Naive B cell (primary cell): Measurements from ENCODE around the gene CD79A. TPM values are rescaled to one million over a fixed set of nuclear protein-coding genes. Genes with fewer than 3 reads are reported as not detected.

Source experiments
- ATAC-seq, 2 donors: fragments of 150-1000 bp; cut with Tn5 transposase; 2 replicates each; pipeline ENCODE4 v1.10.0; 2021; ENCODE audit warnings: low read depth in 2 of 2, mild to moderate bottlenecking in 2 of 2, moderate library complexity in 2 of 2
- DNase-seq: peaks from one replicate; pipeline ENCODE4 v3.0.0; 2022
- H3K27ac Mint-ChIP-seq, 6 donors: one replicate each; pipeline ENCODE4 v1.8.0; 2020 to 2022; ENCODE audit warnings: mild to moderate bottlenecking in 6 of 6, mixed read lengths in 6 of 6, moderate library complexity in 5 of 6, inconsistent platforms in 2 of 6
- H3K27me3 Mint-ChIP-seq, 3 donors: one replicate each; pipeline ENCODE4 v1.8.0; 2021 to 2022; ENCODE audit warnings: mixed read lengths in 3 of 3, mild to moderate bottlenecking in 1 of 3
- H3K36me3 Mint-ChIP-seq, 2 donors: one replicate each; pipeline ENCODE4 v1.8.0; 2020 to 2022; ENCODE audit warnings: mixed read lengths in 2 of 2, inconsistent platforms in 1 of 2, mild to moderate bottlenecking in 1 of 2
- H3K4me1 Mint-ChIP-seq, 3 donors: one replicate each; pipeline ENCODE4 v1.8.0; 2020 to 2022; ENCODE audit warnings: mixed read lengths in 3 of 3, inconsistent platforms in 1 of 3, mild to moderate bottlenecking in 1 of 3, moderate library complexity in 1 of 3
- H3K4me3 Mint-ChIP-seq, 8 donors: one replicate each; pipeline ENCODE4 v1.8.0; 2020 to 2022; ENCODE audit warnings: mild to moderate bottlenecking in 8 of 8, mixed read lengths in 8 of 8, moderate library complexity in 8 of 8, inconsistent platforms in 2 of 8
- H3K9me3 Mint-ChIP-seq, 7 donors: one replicate each; pipeline ENCODE4 v1.8.0; 2020 to 2022; ENCODE audit warnings: mixed read lengths in 7 of 7, mild to moderate bottlenecking in 5 of 7, inconsistent platforms in 2 of 7, moderate library complexity in 1 of 7
- polyA plus RNA-seq, 6 donors: library from polyadenylated mRNA; unstranded; fragments of 300-500 nt; fragmentation: Illumina TruSeq; gene quantifications; one replicate each; pipeline ENCODE4 v1.2.3, GENCODE V29; 2021; ENCODE audit warnings: low read depth in 6 of 6

Gene CD79A
- polyA plus RNA-seq, 6 donors from 2014 or later, result 3,426 to 4,601 (median 4,008) TPM

GRCh38 chr19:41915021-41915775 lies 38.1 kb downstream of the CD79A start:
- H3K27ac Mint-ChIP-seq, result no peak overlapping the region
- H3K9me3 Mint-ChIP-seq, result no peaks in the 10 kb centered on the region
- H3K4me1 Mint-ChIP-seq, result peaks cover 35 to 40% (median 37%) of the 10 kb centered on the region in 3 donors
- no peaks in the 10 kb centered on the region for H3K36me3 Mint-ChIP-seq
- peaks cover 0 to 11% (median 4%) of the 10 kb centered on the region in 3 donors for H3K27me3 Mint-ChIP-seq
- no peak for ATAC-seq
- H3K4me3 Mint-ChIP-seq, result no peak overlapping the region
- DNase-seq, result no peak

DNA sequence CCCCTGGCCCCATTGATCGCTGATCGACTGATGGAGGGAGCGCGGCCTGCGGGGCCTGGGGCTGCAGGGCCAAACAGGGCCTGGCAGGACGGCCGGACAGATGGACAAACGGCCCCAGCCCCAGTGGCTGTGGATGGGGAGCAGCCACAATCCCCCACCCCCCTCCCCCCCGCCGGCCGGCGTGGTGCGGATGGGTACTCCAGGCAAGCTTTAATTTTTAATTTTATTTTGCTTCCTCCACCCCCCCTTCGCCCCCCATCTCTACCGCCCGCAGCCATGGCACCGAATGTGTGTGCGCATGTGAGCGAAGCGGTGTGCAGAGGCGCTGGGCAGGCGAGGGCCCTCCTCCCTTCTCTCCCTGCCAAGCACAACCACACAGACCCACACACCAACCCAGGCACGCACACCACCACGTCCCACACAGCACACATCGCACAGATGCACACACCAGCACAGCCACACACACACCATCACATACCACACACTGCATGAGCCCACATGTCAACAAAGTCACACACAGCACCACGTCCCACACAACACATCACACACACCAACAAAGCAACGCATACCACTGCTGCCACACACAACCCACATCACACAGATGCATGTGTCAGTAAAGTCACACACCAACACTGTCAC lies 38.8 kb downstream of the CD79A start:
- no peak overlapping the region for H3K27ac Mint-ChIP-seq
- ATAC-seq (no peak), DNase-seq (no peak)
- H3K9me3 Mint-ChIP-seq, result no peaks in the 10 kb centered on the region
- no peak overlapping the region for H3K4me3 Mint-ChIP-seq
- peaks cover 30 to 35% (median 32%) of the 10 kb centered on the region in 3 donors for H3K4me1 Mint-ChIP-seq
- H3K27me3 Mint-ChIP-seq, result peaks cover 1 to 11% (median 4%) of the 10 kb centered on the region in 3 donors
- H3K36me3 Mint-ChIP-seq, result no peaks in the 10 kb centered on the region

GRCh38 chr19:41917676-41918075 lies 40.6 kb downstream of the CD79A start:
- H3K9me3 Mint-ChIP-seq, result no peaks in the 10 kb centered on the region
- no peak overlapping the region for H3K27ac Mint-ChIP-seq
- ATAC-seq (no peak), DNase-seq (no peak)
- no peaks in the 10 kb centered on the region for H3K36me3 Mint-ChIP-seq
- peaks cover 8 to 18% (median 13%) of the 10 kb centered on the region in 3 donors for H3K27me3 Mint-ChIP-seq
- H3K4me3 Mint-ChIP-seq, result no peak overlapping the region
- peaks cover 26 to 33% (median 30%) of the 10 kb centered on the region in 3 donors for H3K4me1 Mint-ChIP-seq

GRCh38 chr19:41918095-41918494 lies 41.0 kb downstream of the CD79A start:
- Mint-ChIP-seq H3K9me3 (no peaks in the 10 kb centered on the region), H3K4me3 (no peak overlapping the region), H3K27ac (no peak overlapping the region), H3K4me1 (peaks cover 29 to 33% (median 33%) of the 10 kb centered on the region in 3 donors), H3K27me3 (peaks cover 10 to 21% (median 15%) of the 10 kb centered on the region in 3 donors), H3K36me3 (peaks cover 0 to 2% of the 10 kb centered on the region in 2 donors)
- DNase-seq (no peak), ATAC-seq (no peak)

GRCh38 chr19:41918653-41919244 lies 41.7 kb downstream of the CD79A start:
- DNase-seq (no peak), ATAC-seq (no peak)
- H3K4me1 Mint-ChIP-seq, result peaks cover 29 to 32% (median 31%) of the 10 kb centered on the region in 3 donors
- H3K4me3 Mint-ChIP-seq, result no peak overlapping the region
- no peak overlapping the region for H3K27ac Mint-ChIP-seq
- H3K36me3 Mint-ChIP-seq, result peaks cover 0 to 8% of the 10 kb centered on the region in 2 donors
- H3K27me3 Mint-ChIP-seq, result peaks cover 14 to 28% (median 20%) of the 10 kb centered on the region in 3 donors
- no peaks in the 10 kb centered on the region for H3K9me3 Mint-ChIP-seq

DNA sequence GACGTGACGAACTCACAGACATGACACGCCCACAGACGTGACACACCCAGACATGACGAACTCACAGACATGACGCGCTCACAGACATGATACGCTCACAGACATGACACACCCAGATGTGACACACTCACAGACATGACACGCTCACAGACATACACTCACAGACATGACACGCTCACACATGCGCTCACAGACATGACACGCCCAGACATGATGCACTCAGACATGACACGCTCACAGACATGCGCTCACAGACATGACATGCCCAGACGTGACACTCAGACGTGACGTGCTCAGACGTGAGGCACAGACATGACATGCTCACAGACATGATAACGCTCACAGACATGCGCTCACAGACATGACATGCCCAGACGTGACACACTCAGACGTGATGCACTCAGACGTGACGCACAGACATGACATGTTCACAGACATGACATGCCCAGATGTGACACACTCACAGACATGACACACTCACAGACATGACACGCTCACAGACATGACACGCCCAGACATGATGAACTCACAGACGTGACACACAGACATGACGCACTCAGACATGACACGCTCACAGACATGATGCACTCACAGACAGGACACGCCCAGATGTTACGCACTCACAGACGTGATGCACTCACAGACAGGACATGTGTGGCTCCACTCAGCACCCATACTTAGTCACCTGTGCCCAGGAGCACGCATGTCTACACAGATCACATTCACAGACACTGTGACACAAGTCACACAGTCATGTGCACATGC lies 43.1 kb downstream of the CD79A start:
- ATAC-seq (no peak), DNase-seq (no peak)
- H3K36me3 Mint-ChIP-seq, result peaks cover 0 to 8% of the 10 kb centered on the region in 2 donors
- H3K27me3 Mint-ChIP-seq, result peaks cover 11 to 28% (median 20%) of the 10 kb centered on the region in 3 donors
- no peak overlapping the region for H3K27ac Mint-ChIP-seq
- no peak overlapping the region for H3K4me3 Mint-ChIP-seq
- H3K9me3 Mint-ChIP-seq, result no peaks in the 10 kb centered on the region
- peaks cover 22 to 24% (median 24%) of the 10 kb centered on the region in 3 donors for H3K4me1 Mint-ChIP-seq

DNA sequence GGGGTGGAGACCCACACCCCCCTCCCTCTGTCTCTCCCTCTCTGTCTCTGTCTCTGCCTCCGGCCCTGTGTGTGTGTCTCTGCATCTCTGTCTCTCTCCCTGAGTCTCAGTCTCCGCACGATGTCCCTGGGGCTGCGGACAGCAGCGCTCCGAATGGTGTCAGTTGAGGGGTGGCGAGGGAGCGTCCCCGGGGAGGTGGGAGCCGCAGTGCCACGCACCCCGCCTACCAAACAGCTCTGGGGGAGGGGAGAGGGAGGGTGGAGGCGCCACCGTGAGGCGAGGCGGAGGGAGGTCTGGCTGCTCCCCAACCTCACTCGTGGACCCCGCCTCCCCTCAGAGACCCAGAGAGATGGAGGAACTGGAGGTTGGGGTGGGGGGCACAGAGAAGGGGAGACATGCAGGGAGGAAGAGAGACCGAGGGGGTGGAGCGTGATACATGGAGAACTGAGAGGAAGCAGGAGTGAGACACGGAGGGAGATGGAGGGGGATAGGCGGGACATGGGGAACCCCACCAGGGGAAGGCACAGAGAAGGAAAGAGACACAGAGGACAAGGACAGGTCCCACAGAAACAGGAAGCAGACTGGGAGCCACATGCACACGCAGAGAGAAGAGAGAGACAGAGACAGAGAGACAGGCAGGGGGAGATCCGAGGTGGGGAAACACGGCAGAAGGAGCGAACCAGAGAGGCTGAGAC lies 44.0 kb downstream of the CD79A start:
- Mint-ChIP-seq H3K27ac (peak overlapping the region in 4 of 6 donors; percentile 38 to 90 (median 60)), H3K27me3 (peaks cover 11 to 28% (median 20%) of the 10 kb centered on the region in 3 donors)

DNA sequence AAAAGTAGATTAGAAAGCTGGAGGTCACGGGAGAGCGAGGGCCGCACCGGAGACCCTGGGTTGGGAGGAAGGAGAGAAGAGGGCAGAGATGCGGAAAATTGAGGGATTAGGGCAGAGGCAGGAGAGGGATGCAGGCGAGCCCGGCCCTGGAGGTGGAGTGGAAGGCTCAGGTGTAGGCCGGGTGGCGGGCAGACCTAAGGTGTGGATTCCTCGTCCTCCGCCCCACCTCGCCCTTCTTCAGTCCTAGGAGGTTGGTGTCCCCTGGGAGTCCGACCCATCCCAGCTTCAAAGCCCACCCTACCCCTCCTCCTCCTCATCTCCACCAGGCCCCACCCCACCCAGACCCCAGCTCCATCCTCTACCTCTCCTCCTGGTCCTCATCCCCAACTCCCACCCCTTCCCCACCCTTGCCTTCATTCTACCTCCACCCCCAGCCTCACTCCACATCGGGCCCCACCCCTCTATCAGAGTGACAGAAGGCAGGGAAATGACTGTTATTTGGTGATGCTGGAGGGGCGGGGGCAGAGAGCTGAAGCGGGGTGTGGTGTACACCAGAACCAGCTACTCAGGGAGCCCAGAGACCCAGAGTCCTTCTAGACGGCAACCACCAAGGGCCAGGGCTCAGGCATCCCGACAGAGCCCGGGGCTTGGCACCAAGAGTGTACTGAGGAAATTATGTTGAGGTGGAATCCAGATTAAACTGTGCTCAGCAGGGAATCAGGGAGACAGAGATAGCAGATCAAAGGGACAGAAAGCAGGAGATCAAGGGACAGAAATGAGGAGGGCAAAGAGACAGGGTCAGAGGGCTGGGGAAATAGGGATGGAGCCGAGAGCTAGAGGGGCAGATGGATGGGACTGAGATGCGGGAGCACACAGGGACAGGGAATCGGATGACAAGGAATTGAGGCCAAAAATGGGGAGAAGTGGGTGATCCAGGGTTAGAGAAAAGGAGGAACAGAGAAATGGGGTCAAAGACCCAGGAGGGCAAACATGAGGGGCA lies 44.8 kb downstream of the CD79A start:
- H3K4me1 Mint-ChIP-seq, result peaks cover 22 to 24% (median 24%) of the 10 kb centered on the region in 3 donors
- H3K27ac Mint-ChIP-seq, result peak overlapping the region; percentile 64 to 94 (median 78)
- H3K36me3 Mint-ChIP-seq, result peaks cover 0 to 8% of the 10 kb centered on the region in 2 donors
- H3K4me3 Mint-ChIP-seq, result peak overlapping the region; percentile 44 to 89 (median 68)
- H3K9me3 Mint-ChIP-seq, result no peaks in the 10 kb centered on the region
- ATAC-seq (peak; percentile 48 to 49), DNase-seq (no peak)
- H3K27me3 Mint-ChIP-seq, result peaks cover 11 to 28% (median 20%) of the 10 kb centered on the region in 3 donors

More for the DNA sequence above, 44.0 kb downstream of the CD79A start:
- peaks cover 0 to 8% of the 10 kb centered on the region in 2 donors for H3K36me3 Mint-ChIP-seq
- H3K9me3 Mint-ChIP-seq, result no peaks in the 10 kb centered on the region
- DNase-seq (no peak), ATAC-seq (peak; percentile 51 to 57)
- H3K4me1 Mint-ChIP-seq, result peaks cover 22 to 24% (median 24%) of the 10 kb centered on the region in 3 donors
- H3K4me3 Mint-ChIP-seq, result peak overlapping the region in 7 of 8 donors; percentile 40 to 89 (median 72)

DNA sequence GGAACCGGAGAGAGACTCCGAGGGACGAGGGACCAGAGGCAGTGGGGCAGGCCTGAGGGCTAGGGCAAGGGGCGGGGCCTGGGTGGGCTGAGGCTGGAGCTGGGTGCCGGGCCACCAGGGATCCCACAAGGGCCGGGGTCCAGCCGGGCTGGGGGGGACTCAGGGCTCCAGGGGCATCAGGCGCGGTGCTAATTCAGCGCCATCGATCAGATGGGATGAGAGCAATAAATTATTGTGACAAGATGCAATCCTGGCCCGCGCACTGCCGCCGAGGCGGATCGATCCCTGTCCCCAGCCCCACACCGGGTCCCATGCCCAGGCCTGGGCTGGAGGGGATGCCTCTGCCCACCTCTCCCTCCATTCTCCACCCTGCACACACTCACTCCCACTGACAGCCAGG lies 45.5 kb downstream of the CD79A start:
- H3K9me3 Mint-ChIP-seq, result no peaks in the 10 kb centered on the region
- H3K36me3 Mint-ChIP-seq, result peaks cover 0 to 8% of the 10 kb centered on the region in 2 donors
- H3K4me1 Mint-ChIP-seq, result peaks cover 22 to 24% (median 24%) of the 10 kb centered on the region in 3 donors
- H3K27ac Mint-ChIP-seq, result peak overlapping the region in 4 of 6 donors; percentile 64 to 94 (median 74)
- peaks cover 11 to 28% (median 20%) of the 10 kb centered on the region in 3 donors for H3K27me3 Mint-ChIP-seq
- peak overlapping the region in 6 of 8 donors; percentile 2 to 78 (median 36) for H3K4me3 Mint-ChIP-seq
- no peak for DNase-seq
- no peak for ATAC-seq

DNA sequence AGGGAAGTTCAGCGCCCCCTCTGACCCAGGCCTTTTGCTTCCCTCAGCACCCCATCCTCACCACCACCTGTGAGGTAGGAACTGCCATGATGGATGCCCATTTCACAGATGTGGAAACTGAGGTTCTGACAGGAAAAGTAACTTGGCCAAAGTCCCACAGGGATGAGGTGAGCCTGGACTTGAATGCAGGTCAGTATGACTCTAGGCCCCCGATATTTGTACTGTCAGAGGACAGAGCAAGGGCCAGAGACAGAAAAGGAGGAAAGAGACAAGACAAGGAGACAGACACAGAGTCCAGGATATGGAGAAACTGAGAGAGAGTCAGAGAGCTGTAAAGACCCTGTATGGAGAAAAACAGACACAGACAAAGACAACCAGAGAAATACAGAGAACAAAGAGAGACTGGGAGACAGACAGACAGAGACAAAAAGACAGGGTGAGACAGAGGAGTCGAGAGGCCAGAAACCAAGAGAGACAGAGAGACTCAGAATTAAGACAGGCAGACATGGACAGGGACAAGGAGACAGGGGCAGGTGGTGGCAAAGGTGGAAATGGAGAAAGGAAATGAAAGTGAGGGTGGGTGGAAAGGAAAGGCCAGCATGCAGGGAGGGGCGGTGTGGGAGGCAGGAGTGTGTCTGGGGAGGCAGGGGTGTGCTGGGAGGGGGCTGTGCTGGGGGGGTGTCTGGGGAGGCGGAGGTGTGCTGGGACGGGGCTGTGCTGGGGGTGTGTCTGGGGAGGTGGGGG lies 46.1 kb downstream of the CD79A start:
- H3K27me3 Mint-ChIP-seq, result peaks cover 11 to 28% (median 20%) of the 10 kb centered on the region in 3 donors
- H3K9me3 Mint-ChIP-seq, result no peaks in the 10 kb centered on the region
- H3K4me3 Mint-ChIP-seq, result peak overlapping the region; percentile 16 to 70 (median 56)
- H3K4me1 Mint-ChIP-seq, result peaks cover 22 to 27% (median 24%) of the 10 kb centered on the region in 3 donors
- DNase-seq (no peak), ATAC-seq (peak in 1 of 2 donors; percentile 10)
- peaks cover 0 to 8% of the 10 kb centered on the region in 2 donors for H3K36me3 Mint-ChIP-seq
- peak overlapping the region in 4 of 6 donors; percentile 3 to 93 (median 13) for H3K27ac Mint-ChIP-seq
